NCI-H748 (cell line): ENCODE results near the gene ATG10.
"Not testable (repeated sequence)": the region's sequence is repeated elsewhere in the genome, so short reads cannot be mapped to it uniquely, and the experiment has no call there.

Source experiments
- DNase-seq: peaks from one replicate; lab custom pipeline; 2025; ENCODE audit not compliant: unreplicated experiment; lab: John Stamatoyannopoulos, UW

ATG10 gene

DNA sequence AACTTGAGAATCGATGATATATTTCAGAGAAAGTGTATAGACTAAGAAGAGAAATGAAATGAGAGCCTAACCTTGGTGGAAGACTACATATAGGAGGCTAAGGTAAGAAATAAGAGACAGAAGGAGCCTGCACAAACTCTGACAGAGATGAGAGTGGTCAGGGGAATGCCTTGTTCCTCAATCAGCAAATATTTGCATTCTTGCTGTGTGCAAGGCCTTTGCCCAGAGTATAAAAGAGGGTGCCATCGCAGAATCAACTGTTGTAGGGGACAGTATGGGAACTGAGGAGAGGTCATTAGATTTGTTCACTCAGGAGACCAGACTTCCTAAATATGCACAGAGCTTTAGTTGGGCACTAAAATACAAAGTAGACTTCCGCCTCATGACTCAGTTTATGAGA lies 137.2 kb downstream of the ATG10 start:
- no peak for DNase-seq

DNA sequence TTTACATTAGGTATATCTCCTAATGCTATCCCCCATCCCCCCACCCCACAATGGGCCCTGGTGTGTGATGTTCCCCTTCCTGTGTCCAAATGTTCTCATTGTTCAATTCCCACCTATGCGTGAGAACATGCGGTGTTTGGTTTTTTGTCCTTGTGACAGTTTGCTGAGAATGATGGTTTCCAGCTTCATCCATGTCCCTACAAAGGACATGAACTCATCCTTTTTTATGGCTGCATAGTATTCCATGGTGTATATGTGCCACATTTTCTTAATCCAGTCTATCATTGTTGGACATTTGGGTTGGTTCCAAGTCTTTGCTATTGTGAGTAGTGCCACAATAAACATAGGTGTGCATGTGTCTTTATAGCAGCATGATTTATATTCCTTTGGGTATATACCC lies 138.1 kb downstream of the ATG10 start:
- not testable (repeated sequence) for DNase-seq

DNA sequence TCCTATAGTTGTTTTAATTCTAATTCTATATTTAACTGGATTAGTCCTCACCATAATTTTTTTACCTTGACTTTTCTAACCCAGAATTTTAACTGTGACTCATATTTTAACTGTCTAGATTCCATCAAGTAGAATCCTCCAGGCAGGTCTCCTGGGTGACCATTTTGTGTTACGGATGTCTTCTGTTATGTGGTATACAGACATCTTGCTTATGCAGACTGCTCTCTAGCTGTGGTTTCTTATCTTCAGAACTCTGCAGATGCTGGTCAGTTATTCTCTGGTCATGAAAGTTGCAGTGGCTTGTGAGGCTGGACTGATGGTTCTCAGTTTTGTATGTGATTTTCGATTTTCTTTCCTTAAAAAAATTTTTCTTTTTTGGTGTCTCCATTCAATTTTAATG lies 139.4 kb downstream of the ATG10 start:
- DNase-seq = no peak

DNA sequence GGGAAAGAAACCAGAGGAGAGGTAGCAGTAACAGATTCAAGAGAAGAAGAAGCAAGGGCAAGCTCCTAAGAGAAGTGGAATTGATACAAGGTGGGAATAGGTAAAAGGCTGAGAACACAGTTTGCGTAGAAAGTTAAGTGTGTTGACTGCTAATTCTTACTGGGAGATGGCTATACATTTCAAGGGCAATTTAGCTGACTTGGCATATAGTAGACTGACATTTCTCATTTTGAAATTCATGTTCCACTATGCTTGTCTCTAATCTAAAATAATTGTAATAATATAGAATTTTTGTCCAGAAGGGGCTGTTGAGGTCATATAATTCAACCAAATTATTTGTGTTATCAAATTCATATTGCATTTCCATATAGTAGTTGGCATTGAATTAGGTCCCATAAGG lies 144.0 kb downstream of the ATG10 start:
- no peak for DNase-seq

DNA sequence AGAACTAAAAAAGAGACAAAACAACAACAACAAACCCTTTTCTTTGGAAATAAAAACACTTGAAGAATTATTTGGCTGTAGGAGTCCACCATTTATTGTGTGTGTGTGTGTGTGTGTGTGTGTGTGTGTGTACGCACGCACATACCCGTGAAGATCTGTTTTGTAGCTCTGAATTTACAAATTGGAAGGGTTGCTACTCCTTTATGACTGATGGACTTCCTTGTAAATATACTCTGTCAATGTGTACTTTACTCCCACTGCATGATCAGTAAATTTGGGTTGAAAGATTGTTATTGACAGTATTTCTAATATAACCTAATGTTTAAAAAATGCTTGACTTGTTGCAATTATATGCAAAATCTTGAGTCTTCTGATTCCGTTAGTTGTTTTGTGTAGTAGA lies 148.1 kb downstream of the ATG10 start:
- no peak for DNase-seq

DNA sequence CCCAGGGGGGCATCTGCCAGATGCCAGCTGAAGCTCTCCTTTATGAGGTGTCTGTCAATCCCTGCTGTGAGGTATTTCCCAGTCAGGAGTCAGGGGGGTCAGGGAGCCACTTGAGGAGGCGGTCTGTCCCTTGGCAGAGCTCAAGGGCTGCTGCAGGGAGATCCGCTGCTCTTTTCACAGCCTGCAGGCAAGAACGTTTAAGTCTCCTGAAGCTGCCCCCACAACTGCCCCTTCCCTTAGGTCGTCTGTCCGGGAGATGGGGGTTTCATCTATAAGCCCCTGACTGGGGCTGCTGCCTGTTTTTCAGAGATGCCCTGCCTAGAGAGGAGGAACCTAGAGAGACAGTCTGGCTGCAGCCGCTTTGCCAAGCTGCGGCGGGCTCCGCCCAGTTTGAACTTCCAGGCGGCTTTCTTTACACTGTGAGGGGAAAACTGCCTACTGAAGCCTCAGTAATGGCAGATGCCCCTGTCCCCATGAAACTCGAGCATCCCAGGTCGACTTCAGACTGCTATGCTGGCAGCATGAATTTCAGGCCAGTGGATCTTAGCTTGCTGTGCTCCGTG lies 158.0 kb downstream of the ATG10 start:
- DNase-seq = peak; percentile 21

DNA sequence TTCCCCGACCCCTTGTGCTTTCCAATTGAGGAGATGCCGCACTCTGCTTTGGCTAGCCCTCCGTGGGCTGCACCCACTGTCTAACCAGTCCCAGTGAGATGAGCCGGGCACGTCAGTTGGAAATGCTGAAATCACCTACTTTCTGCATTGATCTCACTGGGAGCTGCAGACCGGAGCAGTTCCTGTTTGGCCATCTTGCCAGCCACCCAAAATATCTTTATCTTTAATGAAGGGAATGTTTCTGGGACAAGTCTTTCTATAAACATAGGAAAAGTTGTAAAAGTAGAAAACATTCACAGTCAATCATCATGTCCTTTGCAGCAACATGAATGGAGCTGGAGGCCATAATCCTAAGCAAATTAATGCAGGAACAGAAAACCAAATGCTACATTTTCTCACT lies 158.8 kb downstream of the ATG10 start:
- no peak for DNase-seq

DNA sequence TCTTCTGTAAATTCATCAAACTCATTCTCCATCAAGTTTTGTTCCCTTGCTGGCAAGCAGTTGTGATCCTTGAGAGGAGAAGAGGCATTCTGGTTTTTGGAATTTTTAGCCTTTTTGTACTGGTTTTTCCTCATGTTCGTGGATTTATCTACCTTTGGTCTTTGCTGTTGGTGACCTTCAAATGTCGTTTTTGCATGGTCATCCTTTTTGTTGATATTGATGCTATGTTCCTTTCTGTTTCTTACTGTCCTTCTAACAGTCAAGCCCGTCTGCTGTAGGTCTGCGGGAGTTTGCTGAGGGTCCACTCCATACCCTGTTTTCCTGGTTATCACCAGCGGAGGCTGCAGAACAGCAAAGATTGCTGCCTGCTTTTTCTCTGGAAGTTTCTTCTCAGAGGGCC lies 165.4 kb downstream of the ATG10 start:
- no peak for DNase-seq

DNA sequence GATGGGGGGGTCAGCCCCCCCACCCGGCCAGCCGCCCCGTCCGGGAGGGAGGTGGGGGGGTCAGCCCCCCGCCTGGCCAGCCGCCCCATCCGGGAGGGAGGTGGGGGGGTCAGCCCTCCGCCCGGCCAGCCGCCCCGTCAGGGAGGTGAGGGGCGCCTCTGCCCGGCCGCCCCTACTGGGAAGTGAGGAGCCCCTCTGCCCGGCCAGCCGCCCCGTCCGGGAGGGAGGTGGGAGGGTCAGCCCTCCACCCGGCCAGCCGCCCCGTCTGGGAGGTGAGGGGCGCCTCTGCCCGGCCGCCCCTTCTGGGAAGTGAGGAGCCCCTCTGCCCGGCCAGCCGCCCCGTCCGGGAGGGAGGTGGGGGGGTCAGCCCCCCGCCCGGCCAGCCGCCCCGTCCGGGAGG lies 168.0 kb downstream of the ATG10 start:
- not testable (repeated sequence) for DNase-seq

DNA sequence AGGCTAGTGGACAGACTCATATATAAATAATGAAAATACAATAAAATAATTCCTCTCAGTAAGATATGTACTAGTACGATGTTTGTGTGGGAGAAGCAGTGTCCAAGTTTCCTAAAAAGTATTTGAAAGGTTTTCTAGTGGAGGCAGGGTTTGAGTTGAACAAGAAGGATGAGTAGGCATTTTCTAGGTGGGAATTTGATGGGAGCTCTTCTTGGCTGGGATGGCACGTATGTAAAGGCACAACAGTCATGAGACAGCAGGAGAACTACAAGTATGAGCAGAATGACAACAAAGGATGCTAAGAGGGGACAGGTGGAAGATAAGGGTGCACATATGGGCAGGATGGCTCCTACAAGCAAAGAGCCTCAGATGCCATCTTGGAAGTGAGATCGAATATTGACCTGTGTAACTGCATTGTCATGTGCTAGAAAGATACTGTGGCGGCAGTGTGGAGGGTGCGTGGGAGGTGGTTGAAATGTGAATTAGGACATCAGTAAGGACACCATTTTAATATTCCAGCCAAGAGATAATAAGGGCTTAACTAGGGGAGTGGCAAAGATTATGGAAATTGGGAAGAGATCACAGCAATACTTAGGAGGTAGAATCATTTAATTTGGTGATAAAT lies 170.5 kb downstream of the ATG10 start:
- DNase-seq = no peak

DNA sequence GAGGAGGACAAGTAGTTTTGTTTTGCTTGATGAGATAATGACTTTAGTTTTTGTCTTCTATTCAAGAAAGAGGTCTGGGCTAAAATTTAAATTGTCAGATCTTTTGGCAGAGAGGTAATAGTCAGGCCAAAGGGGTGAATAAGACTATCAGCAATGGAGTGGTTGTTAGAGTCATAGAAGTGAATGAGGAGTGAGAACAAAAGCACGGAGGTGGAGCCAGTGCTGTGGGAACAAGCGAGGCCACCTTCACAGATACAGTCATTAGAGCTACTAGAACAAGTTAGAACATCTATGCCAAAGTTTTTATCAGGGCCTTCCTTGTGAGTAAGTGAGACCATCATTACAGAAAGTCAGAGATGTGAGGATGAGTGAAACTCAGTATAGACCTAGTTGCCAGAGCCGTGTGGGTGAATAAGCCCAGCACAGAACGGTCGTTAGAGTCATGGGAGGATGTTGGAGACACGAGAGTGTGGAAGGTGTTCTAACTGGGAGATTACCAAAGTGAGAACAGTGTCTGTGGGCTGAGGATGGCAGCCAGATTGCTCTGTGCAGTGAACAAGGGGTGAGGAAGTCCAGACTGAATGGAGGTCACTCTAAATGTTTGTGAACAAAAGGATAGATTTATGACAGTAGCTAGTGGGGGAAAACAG lies 171.2 kb downstream of the ATG10 start:
- no peak for DNase-seq

DNA sequence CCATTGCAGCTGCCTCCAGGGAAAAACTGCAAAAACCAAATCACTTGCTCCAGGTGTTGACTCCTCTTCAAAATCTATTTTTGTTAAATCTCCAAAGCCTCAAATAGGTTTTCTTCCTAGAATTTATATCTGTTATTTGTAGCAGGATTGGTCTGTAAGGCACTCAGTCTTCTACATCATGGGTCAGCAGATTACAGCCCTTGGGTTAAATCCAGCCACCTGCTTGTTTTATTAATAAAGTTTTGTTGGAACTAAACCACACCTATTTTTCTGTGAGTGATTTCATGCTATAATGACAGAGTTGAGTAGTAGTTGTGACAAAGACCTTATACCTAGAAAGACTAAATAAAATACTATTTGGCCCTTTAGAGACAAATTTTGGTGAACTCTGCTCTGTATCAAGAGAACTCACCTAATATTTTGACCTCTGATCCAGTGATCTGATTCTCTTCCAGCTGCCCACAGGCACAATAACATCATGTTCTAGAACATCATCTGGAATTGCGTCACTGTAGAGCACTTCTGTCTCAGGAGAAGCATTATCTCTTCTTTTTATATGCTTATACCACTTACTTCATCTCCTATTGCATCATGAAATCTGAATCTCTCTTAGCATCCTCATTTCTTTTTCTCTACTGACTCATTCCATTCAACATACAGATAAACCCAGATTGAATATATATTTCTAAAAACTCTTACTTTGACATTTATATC lies 176.2 kb downstream of the ATG10 start:
- DNase-seq = no peak

DNA sequence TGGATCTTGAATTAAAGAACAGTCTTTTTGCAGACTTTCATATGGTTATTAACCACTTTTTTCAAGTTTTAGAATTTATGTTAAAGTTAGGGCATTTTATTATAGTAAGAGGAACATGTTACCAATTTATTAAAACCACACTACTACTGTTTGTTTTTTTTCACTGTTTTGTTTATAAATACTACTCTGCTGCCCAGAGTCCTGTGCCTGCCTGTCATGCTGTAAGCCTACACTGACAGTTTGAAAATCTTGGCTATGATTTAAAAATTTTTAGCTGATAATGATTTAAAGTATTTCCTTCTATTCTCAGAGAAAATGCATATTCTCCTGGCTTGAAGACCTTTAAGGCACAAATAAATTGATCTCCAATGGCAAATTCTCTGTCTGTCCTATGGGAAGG lies 177.6 kb downstream of the ATG10 start:
- DNase-seq = no peak

DNA sequence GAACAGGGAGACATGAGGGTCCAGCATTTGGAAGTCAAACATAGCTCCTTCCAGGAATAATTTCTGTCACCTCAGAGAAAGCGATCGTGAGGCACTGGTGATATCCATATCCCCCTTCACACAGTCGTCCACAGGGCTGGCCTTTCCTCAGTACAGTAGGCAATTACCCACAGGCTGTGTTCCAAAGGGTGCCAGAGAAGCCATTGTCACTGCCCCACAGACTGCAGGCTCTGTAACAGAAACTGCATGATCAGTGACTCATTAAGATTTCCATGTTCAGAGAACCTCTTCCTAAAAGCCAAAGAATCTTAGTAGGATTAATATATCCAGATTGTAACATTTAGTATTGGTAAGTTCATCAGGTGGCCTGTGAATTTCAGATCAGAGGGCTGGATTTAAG lies 178.7 kb downstream of the ATG10 start:
- no peak for DNase-seq

DNA sequence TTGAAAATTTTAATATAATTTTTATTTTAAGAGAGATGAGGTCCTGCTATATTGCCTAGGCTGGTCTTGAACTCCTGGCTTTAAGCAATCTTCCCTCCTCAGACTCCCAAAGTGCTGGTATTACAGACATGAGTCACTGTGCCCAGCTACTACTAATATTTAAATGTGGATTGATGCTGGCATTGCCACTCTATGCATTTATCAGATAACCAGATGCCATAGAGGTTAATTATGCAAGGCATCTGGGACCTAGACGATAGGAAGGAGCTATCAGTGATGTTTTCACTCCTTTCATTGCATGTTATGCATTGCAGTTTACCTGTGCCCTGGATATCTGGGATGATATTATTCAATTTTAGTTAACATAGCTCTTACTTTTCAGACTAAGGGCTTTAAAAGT lies 179.4 kb downstream of the ATG10 start:
- DNase-seq = no peak

DNA sequence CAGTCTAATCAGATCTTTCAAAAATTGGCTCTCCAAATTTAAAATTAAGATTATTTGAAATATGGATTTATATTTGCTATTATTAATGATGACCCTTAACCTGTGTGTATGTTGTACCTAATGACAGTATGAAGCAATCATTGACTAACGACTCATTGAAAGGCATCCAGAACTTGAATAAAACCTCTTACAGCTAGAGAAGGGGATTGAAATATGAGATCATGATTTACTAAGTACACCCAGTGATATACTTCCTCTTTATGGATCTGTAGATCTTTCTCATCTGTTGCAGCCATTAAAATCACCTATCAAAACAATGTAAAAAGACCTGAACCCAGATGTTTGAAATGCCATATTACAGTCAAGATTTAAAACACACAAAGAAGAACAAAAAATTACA lies 179.8 kb downstream of the ATG10 start:
- DNase-seq = peak; percentile 36

DNA sequence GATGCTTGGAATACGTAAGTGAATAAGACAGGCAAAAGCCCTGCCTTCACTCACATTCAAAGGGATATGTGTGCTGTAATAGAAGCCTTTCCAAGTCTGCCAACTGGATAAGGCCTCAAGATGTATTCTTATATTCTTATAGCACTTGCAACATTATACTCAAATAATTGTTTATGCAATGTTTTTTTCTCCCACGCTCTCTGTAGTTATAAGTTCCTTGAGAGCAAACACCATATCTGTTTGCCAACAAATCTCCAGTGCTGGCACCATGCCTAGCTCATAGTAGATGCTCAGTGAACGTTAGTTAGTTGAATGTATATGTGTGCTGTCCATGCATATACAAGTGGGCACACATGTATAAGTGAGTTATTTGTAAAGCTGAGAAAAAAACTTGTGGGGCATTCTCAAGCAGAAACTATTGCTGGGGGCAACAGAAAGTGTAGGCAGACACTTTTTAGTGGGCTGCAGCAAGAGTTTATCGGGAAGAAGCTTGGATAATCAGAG lies 181.2 kb downstream of the ATG10 start:
- no peak for DNase-seq

DNA sequence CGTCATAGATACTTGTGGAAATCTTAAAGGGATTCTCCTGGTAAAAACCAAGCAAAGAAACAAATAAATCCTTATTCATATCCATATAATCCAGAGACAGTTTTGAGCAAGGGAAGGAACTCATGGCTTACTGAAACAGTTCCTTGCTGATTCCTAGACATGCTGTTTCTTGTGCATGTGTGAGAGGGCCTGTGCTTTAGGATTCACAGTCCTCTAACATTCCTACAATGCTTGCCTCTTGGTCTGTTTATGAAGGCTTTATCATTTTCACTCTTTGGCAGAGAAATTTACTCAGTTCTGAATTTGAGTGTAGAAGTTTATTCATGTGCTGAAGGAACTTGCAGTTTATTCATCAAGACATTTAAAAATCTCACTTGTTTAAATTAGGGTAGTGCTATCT lies 183.0 kb downstream of the ATG10 start:
- no peak for DNase-seq

DNA sequence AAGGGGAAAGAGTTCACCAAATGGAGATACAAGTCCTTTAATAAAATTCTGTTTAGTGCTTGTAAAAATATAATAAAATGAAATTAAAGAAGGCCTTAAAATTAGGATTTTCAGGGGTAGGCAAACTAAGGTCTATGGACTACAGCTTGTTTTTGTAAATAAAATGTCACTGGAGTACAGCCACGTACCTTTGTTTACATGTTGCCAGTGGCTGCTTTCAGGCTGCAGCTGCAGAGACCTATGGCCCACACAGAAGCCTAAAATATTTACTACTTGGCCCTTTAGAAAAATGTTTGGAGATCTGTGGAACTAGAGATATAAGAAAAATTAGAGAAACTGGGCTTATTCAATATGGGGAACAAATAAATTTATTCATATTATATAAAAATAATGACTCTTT lies 183.5 kb downstream of the ATG10 start:
- no peak for DNase-seq

DNA sequence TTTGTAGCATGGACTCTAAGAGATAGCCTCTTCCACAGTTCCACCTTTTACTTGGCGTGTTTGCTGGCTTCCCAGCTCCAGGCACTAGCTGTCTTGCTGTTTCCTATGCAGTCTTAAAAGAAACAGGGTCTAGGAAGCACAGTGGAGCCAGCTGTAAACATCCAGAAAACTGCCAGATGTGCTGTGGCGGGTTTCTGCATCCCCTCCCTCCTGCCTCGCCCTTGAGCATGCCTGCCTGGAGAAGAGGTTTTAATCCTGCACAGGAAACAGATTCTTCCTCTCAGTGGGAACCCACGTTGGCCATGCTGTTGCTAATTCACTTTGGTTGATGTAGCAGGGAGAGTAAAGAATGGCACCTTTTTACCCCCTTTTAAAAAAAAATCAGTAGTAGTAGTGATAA lies 185.1 kb downstream of the ATG10 start:
- DNase-seq = no peak

DNA sequence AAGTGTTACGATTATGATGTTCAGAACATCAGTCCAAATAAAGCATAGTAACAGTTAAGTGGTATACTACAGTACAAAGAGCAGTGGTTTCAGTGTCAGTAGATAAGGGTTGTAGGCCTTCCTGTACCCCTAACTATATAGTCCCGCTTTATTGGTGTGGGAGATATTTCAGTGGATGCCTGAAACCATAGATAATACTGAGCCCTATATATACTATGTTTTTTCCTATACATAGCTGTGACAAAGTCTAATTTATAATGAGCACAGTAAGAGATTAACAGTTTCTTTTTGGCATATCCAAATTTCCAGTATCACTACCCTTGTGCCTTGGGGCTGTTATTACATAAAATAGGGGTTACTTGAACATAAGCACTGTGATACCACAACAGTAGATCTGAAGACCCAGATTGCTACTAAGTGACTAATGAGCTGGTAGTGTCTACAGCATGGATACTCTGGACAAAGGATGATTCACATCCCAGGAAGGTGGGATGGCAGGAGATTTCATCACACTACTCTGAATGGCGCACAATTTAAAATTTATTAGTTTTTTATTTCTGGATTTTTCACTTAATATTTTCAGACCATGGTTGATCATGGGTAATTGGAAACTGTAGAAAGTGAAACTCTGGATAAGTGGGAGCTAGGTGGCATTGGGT lies 187.1 kb downstream of the ATG10 start:
- DNase-seq = no peak

DNA sequence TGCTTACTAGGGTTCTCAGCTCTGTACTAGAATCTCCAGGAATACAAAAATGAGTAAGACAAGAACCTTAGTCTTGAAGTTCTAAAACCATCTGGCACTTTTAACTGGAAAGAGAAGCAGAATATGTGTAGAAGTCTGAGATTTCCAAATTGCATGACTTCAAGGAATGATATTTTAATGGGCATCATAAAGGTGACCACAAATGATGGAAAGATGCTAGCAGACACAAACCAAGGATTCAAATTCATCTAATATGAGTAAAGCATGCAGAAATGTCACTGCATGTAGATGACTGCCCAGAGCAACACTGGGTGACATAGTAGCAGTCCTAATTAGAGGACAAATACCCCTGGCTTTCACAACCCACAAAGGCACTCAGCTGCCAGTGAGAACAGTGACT lies 189.1 kb downstream of the ATG10 start:
- no peak for DNase-seq
